PFSK-1 (cell line): ENCODE results near the gene DMAC1.

Experiments
- POLR2AphosphoS5 ChIP-seq: IDR thresholded peaks from 2 replicates; pipeline ENCODE4 v1.6.1; 2012; ENCODE audit warnings: low read depth, mild to moderate bottlenecking, control low read depth, low read length, moderate library complexity
- SIN3A ChIP-seq: IDR thresholded peaks from 2 replicates; pipeline ENCODE4 v1.6.1; 2012; ENCODE audit warnings: mild to moderate bottlenecking, low read length, moderate library complexity, borderline replicate concordance; ENCODE audit not compliant: insufficient read depth
- TF ChIP-seq, protein P1 (sequence below), 2 experiments: IDR thresholded peaks; 2 replicates each; pipeline versions ENCODE4 v1.6.1 to v1.8.0; 2011 to 2012; ENCODE audit warnings: low read depth in 2 of 2, low read length in 2 of 2, control low read depth in 1 of 2, inconsistent platforms in 1 of 2, mild to moderate bottlenecking in 1 of 2, moderate library complexity in 1 of 2; ENCODE audit not compliant: insufficient read depth in 1 of 2

DNA sequence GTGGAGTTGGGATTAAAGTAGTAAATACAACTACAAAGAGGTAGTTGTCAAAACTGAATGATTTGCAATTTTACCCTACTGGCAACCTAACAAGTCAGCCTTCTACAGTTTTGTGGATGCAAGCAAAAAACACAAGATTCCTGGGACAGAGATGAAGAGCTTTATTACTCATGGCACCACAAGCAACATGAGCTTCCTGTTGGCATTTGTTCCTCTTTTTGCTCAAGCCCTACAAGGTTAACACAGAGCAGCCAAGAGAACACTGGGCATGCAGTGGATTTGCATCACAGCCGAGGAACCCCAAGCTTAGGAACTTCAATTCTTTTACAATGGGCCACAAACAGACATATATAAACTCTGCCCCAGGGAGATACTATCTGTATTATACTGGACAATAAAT lies 28.8 kb upstream of the DMAC1 start:
- TF ChIP-seq POLR2AphosphoS5 (no peak), SIN3A (no peak)
- TF ChIP-seq, protein P1, sequence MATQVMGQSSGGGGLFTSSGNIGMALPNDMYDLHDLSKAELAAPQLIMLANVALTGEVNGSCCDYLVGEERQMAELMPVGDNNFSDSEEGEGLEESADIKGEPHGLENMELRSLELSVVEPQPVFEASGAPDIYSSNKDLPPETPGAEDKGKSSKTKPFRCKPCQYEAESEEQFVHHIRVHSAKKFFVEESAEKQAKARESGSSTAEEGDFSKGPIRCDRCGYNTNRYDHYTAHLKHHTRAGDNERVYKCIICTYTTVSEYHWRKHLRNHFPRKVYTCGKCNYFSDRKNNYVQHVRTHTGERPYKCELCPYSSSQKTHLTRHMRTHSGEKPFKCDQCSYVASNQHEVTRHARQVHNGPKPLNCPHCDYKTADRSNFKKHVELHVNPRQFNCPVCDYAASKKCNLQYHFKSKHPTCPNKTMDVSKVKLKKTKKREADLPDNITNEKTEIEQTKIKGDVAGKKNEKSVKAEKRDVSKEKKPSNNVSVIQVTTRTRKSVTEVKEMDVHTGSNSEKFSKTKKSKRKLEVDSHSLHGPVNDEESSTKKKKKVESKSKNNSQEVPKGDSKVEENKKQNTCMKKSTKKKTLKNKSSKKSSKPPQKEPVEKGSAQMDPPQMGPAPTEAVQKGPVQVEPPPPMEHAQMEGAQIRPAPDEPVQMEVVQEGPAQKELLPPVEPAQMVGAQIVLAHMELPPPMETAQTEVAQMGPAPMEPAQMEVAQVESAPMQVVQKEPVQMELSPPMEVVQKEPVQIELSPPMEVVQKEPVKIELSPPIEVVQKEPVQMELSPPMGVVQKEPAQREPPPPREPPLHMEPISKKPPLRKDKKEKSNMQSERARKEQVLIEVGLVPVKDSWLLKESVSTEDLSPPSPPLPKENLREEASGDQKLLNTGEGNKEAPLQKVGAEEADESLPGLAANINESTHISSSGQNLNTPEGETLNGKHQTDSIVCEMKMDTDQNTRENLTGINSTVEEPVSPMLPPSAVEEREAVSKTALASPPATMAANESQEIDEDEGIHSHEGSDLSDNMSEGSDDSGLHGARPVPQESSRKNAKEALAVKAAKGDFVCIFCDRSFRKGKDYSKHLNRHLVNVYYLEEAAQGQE (IDR thresholded peaks at IDR 0.05; ENCODE audit: insufficient read depth in 1 of 2, low read depth in 2 of 2, low read length in 2 of 2): no peak
